HG03442 (cell line): ENCODE measurements around the gene ENTPD7.
"Not testable (repeated sequence)": the region's sequence is repeated elsewhere in the genome, so short reads cannot be mapped to it uniquely, and the experiment has no call there.

ENCODE experiments used
- ATAC-seq: cut with Tn5 transposase; IDR thresholded peaks from one replicate; pipeline ENCODE4 v1.9.1; 2021; ENCODE audit warnings: mild to moderate bottlenecking, moderate library complexity; ENCODE audit not compliant: unreplicated experiment

Gene ENTPD7

GRCh38 chr10:99659031-99659867 lies at the start of gene ENTPD7:
Gene ENTPD7 (plus strand): TSS chr10:99659509. CDS start chr10:99659957, 448 bp downstream.
- peak; percentile 98 for ATAC-seq

GRCh38 chr10:99610221-99610620 lies 49.1 kb upstream of the ENTPD7 start:
- ATAC-seq = no peak

- no peak for ATAC-seq
Observed at GRCh38 chr10:99611326-99611725, 48.0 kb upstream of the ENTPD7 start.

- no peak for ATAC-seq
Observed at GRCh38 chr10:99612167-99612831, 47.0 kb upstream of the ENTPD7 start.

- no peak for ATAC-seq
Observed at GRCh38 chr10:99615426-99615825, 43.9 kb upstream of the ENTPD7 start.

- no peak for ATAC-seq
Observed at GRCh38 chr10:99617696-99618095, 41.6 kb upstream of the ENTPD7 start.

GRCh38 chr10:99619090-99619800 lies 40.1 kb upstream of the ENTPD7 start:
- ATAC-seq = no peak

- ATAC-seq = peak; percentile 79
Observed at GRCh38 chr10:99619851-99620710, 39.2 kb upstream of the ENTPD7 start, which contains the start of gene SLC25A28. Gene SLC25A28 (minus strand): TSS chr10:99620439. CDS start chr10:99620335, 104 bp downstream.

GRCh38 chr10:99620711-99621453 lies 38.4 kb upstream of the ENTPD7 start:
- ATAC-seq = peak; percentile 83

- no peak for ATAC-seq
Observed at GRCh38 chr10:99621454-99622251, 37.7 kb upstream of the ENTPD7 start.

- no peak for ATAC-seq
Observed at GRCh38 chr10:99623919-99624318, 35.4 kb upstream of the ENTPD7 start.

GRCh38 chr10:99625124-99625523 lies 34.2 kb upstream of the ENTPD7 start:
- ATAC-seq = not testable (repeated sequence)

GRCh38 chr10:99628923-99629624 lies 30.2 kb upstream of the ENTPD7 start:
- ATAC-seq = no peak

GRCh38 chr10:99629625-99629978 lies 29.7 kb upstream of the ENTPD7 start:
- ATAC-seq = no peak

GRCh38 chr10:99630433-99630832 lies 28.9 kb upstream of the ENTPD7 start:
- no peak for ATAC-seq

- no peak for ATAC-seq
Observed at GRCh38 chr10:99630991-99631390, 28.3 kb upstream of the ENTPD7 start.

- no peak for ATAC-seq
Observed at GRCh38 chr10:99631496-99631895, 27.8 kb upstream of the ENTPD7 start.

- ATAC-seq = no peak
Observed at GRCh38 chr10:99633832-99634231, 25.5 kb upstream of the ENTPD7 start.
